NCI-H146 treated with DMSO at 0.1 percent for 48 hours (cell line): ENCODE data around the gene HSD3B7.
"Not testable (repeated sequence)": the region's sequence is repeated elsewhere in the genome, so short reads cannot be mapped to it uniquely, and the experiment has no call there.

Experiments used
- DNase-seq: peaks from one replicate; lab custom pipeline; 2025; ENCODE audit not compliant: unreplicated experiment; lab: John Stamatoyannopoulos, UW

The HSD3B7 gene

DNA sequence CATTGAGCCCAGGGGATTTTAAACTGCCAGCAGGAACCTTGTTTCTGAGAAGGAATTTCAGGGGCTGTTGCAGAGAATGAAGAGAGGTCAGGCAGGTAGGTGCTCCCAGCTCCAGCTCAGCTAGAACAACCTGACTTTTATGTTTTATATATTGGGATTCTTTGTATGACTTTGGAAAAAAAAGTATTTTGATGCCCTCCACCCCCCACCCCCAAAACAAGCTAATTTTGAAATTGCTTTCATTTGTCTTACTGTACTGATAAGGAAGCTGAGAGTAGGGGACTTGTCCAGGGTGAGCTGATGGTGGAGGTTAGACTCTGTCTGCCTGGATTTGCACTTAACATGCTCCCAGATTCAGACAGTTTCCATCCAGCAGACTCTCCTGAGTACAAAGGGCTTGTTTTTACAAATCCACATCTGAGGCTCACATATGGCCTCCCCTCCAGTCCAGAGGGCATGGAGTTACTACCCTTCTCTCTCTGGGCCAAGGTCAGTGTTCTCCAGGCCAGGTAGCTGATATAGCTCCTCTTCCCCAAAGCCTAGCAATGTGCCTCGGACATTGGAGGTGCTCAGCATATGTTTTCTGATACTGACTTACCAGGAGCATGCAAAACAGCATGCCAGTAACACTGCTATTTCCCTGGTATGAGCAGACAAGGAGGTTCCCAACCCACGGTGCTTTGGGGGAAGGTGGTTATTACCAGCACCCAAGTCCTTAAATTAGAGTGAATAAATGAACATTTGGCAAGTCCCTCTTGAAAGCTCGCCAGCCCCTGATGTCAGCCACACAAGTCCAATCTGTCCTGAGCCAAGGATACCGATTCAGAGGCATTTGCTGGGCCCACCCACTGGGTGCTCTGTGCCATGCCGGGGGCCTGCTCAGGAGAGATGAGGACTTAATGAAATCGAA, 14.1 kb downstream of the HSD3B7 start:
- no peak for DNase-seq

DNA sequence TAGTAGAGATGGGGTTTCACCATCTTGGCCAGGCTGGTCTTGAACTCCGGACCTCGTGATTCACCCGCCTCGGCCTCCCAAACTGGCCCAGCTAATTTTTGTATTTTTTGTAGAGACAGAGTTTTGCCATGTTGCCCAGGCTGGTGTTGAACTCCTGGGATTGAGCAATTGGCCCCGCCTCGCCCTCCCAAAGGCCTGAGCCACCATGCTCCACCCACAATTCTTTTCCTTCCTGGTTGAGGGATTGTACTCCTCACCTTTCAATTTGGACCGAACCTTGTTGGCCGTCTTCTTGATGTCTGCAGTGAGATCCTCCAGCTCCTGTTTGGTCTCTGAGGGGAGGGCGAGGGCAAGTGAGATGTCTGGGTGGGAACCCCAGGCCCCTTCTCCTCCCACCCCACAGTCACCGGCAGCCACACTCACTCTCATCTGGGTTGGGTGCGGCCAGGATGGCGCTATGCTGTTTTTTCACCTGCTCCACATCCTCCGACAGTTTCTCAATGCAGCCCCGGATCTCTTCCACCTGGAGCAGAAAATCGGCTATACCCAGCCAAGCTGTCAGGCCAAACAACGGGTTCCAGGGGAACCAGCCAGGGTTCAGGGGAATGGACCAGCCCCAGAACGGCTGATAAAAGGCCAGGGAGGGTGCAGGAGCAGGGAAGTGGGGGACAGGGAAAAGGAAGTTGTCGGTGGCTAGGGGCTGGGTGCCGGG, 15.8 kb downstream of the HSD3B7 start:
- no peak for DNase-seq

DNA sequence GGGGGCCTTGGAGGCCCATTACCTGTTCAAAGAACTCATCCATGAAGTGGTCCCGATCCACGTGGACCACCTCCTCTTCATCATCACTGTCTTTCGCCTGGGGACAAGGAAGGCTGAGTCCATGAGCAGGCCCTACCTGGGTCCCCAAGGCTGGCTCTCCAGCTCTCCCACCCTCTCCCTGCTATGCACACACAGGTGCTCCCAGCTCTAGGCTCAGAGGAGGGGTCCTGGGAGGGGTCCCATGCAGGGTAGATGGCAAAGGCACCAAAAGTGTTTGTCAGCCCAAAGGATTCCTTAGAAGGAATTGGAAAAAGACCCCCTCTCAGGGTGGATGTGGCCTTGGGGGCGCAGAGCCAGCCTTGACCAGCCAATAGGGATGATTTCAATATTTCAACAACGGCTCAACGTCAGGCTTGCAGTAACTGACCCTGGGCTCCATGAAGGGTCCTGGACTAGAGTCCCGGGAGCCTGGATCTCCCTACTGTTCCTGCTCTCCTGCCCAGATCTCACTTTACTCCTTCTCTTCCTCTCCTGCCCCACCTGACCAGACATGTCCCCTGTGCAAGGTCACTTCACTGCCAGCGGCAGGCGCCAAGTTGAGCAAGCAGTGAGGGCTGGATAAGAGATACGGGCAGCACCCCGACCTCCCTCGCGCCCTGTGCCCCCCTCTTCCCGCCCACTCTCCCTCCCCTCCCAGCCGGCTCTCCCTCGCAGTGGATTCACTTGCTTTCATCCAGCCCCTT, 16.7 kb downstream of the HSD3B7 start:
- no peak for DNase-seq

DNA sequence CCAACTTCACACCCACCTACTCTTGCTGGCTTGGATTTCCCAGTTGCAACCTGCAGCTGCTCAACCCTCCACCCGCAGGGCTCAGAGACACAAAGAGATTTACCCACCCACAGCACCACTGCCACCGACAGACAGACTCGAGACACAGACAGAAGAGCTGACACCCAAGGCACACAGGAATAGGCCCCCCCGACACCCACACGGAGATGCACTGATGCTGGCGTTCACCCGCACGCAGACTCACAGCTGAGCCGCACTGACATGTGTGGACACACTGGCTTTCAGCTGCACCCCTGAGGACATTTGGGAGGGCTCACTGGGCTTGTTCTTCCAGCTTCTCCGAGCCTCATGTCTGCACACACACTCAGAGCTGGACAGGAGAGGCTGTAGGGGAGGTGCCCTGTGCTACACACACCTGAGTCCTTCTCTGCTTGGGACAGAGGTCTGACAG, 17.3 kb downstream of the HSD3B7 start:
- DNase-seq, result no peak

DNA sequence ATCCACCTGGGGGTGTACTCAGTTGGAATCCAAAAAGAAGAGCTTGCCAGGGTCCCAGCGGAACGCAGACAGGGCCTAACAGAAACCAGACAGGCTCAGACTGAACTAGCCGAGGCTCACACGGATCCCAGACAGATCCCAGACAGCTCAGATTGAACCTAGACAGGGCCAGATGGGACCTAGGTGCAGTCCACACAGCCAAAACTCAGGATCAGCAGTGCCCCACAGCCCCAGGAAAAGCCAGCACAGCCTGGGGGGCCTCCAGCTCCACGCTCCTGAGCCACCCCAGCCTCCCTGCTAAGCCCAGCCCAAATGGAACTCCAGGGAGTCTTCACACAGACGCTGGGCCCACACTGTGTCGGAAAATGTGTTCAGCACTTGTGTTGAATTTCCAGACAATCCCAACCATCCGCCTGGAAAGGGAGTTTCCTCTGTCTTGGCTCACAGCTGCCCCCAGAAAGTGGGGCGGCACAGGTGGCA, 17.9 kb downstream of the HSD3B7 start:
- DNase-seq, result no peak

DNA sequence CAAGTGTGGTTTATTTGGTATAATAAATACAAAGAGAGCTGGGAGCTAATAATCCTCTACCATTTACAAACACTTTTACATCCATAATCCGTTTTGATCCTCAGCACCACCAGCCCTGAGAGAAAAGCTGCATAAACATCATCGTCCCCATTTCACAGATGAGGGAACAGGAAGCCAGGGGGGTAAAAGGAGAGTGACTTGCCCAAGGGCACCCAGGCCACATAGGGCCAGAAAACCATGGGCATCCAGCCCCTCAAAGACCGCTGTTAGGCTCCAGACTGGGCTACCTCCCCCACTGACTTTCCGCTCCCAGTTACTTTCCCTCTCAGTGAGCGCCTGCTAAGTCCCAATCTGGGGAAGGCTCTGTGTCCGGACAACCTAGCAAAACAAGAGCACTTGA, 18.7 kb downstream of the HSD3B7 start:
- no peak for DNase-seq

DNA sequence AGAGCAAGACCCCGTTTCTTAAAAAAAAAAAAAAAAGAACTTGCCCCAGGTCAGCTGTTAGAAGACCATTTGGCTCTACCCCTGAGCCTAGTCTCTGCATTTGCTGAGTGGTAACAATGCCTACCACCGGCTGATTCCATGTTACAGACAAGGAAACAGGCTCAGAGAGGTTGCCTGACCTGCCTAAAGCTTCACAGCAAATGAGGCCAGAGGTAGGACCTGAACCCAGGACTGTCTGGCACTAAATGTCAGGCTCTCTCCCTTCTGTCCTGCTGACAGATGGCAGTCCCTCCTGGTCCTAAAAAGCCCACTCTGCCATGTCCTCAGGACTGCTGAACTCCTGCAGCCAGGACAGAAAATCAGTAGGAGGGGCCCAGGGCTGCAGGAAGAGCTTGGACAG, 19.7 kb downstream of the HSD3B7 start:
- no peak for DNase-seq

DNA sequence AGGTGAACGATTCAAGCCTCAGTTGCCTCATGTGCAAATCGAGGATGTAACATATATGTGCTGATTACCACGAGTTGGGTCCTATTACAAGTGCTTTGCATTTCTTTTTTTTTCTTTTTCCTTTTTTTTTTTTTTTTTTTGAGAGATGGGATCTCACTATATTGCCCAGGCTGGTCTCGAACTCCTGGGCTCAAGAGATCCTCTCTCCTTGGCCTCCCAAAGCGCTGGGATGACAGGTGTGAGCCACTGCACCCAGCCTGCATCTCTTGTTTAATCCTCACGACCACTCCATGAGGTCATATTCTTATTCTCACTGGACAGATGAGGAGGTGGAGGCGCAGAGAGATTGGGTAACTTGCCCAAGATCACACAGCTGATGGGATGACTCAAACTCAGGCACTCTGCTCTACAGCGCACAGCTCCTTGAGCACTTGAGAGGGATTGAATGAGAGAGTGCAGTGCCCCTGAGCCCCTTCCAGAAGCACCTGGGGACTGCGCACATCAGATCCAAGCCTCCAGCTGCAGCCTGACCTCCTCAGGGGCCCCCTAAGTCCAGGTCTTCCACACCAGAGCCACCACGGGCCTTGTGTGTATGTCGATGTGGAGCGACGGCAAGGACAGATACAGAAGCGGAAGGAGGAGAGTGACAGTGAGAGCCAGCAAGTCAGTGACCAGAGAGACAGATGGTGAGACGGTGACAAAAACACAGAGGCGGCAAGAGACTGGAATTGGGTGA, 20.5 kb downstream of the HSD3B7 start:
- no peak for DNase-seq

DNA sequence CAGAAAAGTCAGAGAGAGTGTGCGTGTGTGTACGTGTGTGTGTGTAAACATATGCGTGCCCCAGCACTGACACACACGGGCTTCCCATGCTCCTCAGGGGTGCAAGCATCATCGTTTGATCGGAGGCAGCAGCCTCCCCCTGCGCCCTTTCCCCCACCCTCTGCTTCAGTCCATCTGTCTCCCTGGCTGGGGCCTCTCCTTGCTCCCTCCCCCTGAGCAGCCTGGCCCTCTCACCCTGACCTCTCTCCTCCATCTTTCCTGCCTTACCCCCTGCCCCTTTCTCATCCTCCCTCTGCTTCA, 21.0 kb downstream of the HSD3B7 start:
- DNase-seq, result no peak

DNA sequence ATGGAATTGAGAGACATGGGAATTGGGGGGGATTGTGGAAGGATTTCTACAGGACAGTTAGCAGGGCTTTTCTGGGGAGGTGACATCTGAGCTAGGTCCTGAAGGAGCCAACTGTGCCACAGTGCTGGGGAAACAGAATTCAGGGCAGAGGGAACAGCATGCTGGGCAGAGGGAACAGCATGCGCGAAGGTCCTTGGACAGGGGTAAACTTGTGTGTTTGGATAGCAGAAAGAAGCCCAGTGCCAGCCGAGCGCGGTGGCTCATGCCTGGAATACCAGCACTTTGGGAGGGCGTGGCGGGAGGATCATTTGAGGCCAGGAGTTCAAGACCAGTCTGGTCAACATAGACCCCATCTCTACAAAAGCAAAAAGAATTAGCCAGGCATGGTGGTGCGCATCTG, 21.6 kb downstream of the HSD3B7 start:
- DNase-seq, result no peak

DNA sequence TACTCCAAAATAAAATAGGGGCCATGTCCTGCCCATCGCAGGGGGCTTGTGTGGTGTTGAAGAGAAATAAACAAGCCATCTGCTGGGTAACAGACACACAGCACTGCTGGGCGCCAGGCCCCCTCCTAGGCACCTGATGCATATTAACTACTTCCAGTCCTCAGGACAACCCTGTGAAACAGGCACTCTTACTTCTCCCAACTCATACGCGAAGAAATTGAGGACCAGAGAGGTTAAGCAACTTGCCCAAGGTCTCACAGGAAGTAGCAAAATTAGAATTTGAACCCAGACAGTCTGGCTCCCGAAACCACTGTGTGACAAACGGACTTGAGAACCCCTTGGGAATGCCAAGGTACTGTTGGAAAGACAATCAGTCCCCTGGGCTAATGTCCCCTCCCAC, 22.7 kb downstream of the HSD3B7 start:
- DNase-seq, result no peak

DNA sequence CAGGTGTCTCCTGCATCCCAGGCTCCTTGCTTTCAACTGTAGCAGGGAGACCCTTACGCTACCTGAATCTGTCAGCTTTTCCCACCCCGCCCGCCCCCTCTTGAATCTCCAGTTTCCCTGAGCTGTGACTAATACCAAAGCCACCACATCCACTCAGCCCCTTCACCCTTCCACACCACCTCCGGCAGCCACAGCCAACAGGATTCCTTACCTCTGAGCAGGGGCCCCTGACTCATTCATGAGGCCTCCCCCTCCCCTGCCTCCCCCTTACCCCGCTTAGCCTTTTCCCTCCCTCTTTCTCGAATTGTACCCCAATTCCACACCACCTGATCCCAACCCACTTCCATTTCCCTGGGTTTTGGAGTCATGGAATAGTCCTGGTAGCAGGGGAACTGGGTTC, 23.1 kb downstream of the HSD3B7 start:
- DNase-seq, result no peak

DNA sequence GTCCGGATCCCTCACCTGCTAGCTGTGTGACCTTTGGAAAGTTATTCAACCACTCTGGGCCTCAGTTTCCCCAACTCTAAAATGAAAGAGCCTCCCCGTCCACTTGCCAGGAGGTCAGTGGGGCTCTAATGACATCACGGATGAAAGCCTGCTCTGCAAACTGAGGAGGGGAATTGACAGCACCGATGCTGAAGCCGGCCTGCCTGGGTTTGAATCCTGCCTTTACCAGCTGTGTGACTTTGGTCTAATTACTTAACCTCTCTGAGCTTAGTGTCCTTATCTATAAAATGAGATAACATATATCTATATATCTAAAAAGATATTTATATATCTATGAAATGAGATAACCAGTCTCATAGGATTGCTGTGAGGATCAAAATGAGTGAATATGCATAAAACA, 23.5 kb downstream of the HSD3B7 start:
- DNase-seq, result no peak

DNA sequence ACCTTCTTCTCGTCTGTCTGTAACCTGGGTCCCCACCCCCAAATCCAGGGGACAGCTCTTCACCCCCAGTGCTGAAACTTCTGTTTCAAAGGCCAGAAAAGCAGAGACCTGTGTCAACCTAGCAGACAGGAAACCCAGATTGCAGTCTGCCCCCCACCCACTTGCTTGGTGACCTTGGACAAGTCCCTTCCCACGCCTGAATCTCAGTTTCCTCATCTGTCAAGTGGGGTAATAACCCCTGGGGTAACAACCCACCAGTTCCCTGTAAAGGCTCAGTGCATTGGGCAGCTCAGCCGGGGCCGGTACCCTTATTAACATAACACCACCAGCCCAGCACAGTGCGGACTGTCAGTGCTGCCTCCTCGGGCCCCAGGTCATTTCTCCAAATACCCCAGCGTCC, 24.1 kb downstream of the HSD3B7 start:
- DNase-seq, result no peak

DNA sequence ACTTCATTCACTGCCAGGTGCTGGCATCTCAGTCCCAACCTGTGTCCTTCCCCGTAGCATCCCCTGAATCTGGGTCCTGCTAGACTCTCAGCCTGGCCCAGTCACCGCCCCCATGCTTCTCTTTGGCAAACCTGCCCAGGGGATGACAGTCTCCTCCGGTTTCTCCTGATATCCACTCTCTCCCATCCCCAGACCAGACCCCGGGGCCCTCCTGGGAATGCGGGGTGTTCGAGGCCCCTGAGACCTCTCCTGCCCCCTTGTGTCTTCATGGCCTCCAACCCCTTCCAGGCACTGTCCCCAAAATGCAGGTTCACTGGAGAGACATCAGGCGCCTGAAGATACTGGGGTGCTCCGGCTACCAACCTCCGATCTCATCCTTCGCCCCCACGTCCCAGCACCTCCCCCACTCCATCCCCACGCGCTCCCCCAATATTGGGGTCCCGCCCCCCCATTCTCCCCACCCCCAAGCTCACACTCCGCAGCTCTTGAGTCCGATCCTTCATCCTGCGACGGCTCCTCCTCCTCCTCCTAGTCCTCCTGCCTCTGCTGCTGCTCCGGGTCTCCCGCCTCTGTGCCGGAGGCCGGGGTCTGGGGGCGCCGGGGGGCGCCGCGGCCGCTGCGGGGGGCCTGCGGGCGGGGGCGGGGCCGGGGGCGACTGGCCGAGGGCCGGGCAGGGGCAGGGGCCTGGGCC, 25.0 kb downstream of the HSD3B7 start:
- DNase-seq, result no peak

DNA sequence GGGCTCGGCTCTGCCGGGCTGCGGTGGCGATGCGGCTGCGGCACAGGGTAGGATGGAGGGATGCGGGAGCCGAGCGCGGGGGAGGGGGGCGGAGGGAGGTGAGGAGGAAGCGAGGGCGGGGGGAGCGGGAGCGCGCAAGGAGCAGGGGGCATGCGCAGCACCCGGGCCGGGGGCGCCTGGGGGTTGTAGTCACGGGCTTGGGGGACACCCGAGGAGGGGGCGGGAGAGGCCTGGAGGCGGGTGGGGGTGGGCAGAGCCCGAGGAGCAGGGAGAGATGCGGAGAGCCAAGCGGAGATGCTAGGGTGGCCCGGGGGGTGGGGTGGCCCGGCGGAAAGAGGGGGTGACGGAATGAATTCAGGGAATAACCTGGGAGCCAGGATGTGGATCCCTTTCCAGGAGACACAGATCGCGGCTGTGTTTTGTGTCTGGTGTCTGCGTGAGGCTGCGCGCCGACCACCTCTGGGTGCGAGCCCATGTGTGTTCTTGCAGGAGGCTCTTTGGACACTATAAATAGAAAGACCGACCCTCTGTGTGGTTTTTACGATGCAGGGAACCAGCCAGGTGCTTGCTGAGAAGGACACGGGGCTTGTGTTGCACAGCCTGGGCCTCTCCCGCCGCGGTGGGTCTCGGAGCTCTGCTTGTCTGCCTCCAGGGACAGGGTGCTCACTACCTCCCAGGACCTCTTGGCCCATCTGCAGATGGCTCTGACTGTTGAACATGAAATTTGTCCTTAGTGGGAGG, 25.7 kb downstream of the HSD3B7 start, which contains the start of gene STX1B:
TSS of gene STX1B (minus strand) at position 54 of the 741 bp plus-strand sequence. CDS start 242 bp downstream, outside the sequence.
- DNase-seq, result peak; percentile 69

DNA sequence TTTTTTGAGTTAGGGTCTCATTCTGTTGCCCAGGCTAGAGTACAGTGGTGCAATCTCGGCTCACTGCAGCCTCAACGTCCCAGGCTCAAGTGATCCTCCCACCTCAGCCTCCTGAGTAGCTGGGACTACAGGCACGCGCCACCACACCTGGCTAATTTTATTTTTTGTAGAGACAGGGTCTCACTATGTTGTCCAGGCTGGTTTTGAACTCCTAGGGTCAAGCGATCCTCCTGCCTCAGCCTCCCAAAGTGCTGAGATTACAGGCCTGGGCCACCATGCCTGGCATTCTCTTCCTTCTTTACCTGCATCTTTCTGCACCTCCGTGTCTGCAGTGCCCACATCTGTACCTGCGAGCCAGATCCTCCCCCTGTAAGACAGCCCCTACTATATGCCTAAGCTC, 26.8 kb downstream of the HSD3B7 start:
- DNase-seq, result not testable (repeated sequence)

DNA sequence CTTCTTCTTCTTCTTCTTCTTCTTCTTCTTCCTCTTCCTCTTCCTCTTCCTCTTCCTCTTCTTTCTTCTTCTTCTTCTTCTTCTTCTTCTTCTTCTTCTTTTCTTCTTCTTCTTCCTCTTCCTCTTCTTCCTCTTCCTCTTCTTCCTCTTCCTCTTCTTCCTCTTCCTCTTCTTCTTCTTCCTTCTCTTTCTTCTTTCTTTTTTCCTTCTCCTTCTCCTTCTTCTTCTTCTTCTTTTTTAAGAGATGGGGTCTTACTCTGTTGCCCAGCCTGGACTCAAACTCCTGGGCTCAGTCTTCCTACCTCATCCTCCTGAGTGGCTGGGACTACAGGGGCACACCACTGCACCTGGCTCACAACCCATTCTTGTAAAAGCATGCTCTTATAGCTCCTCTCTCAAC, 28.3 kb downstream of the HSD3B7 start:
- not testable (repeated sequence) for DNase-seq

DNA sequence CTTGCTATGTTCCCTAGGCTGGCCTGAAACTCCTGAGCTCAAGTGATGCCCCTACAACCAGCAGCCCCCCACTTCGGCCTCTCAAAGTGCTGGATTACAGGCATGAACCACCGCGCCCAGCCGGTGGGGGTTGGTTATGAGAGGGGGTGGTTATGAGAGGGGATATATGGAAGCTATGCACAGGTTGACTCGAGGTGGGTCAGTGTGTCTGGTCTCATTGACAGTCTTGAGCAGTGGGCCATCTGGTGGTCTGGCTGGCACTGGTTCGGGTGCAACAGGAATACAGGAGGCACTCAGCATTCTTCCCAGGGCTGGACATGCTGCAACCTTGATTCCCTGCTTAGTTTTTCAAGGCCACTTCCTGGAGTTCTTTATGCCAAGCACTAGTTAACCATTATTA, 31.0 kb downstream of the HSD3B7 start:
- DNase-seq, result no peak

DNA sequence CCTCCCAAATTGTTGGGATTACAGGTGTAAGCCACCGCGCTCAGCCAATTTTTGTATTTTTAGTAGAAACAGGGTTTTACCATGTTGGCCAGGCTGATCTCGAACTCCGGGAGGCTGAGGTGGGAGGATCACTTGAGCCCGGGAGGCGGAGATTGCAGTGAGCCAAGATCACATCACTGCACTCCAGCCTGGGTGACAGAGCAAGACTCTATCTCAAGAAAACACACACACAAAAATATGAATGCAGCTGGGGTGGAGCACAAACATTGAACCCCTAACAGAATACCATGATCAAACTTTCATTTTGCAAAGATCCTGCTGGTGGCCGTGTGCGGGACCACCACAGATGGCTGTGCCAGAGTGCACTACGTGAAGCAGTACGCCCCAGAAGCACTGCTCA, 32.7 kb downstream of the HSD3B7 start:
- DNase-seq, result not testable (repeated sequence)
